ENCODE data around the gene CCNL2.

DNA sequence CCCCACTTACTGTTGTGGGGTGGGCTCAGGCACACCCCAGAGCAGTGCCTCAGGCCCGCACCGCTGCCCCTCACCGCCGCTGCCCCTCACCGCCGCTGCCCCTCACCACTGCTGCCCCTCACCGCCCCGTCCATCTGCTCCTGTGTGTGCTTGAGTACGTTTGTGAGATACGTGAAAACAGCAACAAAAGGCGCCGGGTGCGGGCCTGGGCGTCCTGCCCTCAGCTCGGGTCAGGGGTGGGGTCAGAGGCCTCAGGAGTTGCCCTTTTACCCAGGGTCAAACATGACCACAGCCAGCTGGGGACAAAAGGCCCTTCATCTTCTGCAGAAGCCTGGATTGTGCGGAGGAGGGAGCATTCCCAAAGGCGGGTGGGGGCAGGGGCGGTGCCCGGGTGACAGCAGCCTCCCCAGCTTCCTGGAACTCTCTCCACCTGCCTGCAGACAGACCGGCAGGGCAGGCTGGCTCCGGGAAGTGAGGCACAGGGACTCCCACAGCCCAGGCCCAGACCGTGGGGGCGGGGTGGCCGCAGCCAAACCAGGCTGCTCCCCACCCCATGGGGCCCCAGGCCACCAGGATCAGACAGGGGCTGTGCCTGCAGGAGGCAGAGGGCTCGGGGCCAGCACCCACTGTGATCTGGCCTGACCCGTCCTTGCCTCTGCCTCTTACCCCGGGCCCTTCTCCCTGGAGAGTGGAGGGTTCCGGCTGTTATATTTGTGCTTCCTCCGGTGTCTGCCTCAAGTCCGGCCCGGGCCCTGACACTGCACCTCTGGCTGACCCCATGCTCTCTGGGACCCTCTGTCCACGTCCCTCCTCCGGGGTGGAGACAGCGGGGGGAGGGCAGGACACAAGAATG, 34.0 kb upstream of the CCNL2 start:
- TF ChIP-seq, protein P1, sequence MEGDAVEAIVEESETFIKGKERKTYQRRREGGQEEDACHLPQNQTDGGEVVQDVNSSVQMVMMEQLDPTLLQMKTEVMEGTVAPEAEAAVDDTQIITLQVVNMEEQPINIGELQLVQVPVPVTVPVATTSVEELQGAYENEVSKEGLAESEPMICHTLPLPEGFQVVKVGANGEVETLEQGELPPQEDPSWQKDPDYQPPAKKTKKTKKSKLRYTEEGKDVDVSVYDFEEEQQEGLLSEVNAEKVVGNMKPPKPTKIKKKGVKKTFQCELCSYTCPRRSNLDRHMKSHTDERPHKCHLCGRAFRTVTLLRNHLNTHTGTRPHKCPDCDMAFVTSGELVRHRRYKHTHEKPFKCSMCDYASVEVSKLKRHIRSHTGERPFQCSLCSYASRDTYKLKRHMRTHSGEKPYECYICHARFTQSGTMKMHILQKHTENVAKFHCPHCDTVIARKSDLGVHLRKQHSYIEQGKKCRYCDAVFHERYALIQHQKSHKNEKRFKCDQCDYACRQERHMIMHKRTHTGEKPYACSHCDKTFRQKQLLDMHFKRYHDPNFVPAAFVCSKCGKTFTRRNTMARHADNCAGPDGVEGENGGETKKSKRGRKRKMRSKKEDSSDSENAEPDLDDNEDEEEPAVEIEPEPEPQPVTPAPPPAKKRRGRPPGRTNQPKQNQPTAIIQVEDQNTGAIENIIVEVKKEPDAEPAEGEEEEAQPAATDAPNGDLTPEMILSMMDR (conservative IDR thresholded peaks at IDR 0.05; ENCODE audit: low read length), result no peak
- no peak for TF ChIP-seq EZH2phosphoT487 (IDR thresholded peaks at IDR 0.05; ENCODE audit: borderline replicate concordance)
